GM23338 (cell line): ENCODE measurements around the gene CX3CL1. TPM values are rescaled to one million over a fixed set of nuclear protein-coding genes. Genes with fewer than 3 reads are reported as not detected.
A peak's percentile ranks its signal among the peaks of the same experiment; 100 is the strongest.

Experiments
- ATAC-seq: fragments of 200-7000 bp; cut with Tn5 transposase; 3 replicates; pipeline ENCODE4 v1.9.1; 2020
- DNase-seq: peaks from one replicate; pipeline ENCODE4 v3.0.0-alpha.2; 2015; ENCODE audit warnings: low spot score
- H2AFZ ChIP-seq: fragments of 200-600 bp; sonication (generic); 2 replicates; pipeline ENCODE4 v1.8.0; 2016; ENCODE audit warnings: antibody characterized with exemption, mild to moderate bottlenecking, moderate library complexity
- H3F3A ChIP-seq: fragments of 200-600 bp; sonication (generic); replicated peaks from 2 replicates; pipeline ENCODE4 v1.8.0; 2017; ENCODE audit warnings: antibody characterized with exemption, mixed run types, low read depth
- H3K27ac ChIP-seq: fragments of 200-600 bp; sonication (generic); 2 replicates; pipeline ENCODE4 v1.6.1; 2016; ENCODE audit warnings: low read depth
- H3K27me3 ChIP-seq: fragments of 200-600 bp; sonication (generic); 2 replicates; pipeline ENCODE4 v1.8.0; 2016; ENCODE audit warnings: mild to moderate bottlenecking, mixed run types, moderate library complexity; ENCODE audit not compliant: insufficient read depth
- H3K36me3 ChIP-seq: fragments of 200-600 bp; sonication (generic); 2 replicates; pipeline ENCODE4 v1.8.0; 2016; ENCODE audit warnings: mild to moderate bottlenecking; ENCODE audit not compliant: insufficient read depth
- H3K4me1 ChIP-seq: fragments of 200-600 bp; sonication (generic); 2 replicates; pipeline ENCODE4 v1.8.0; 2016; ENCODE audit warnings: mild to moderate bottlenecking, moderate library complexity; ENCODE audit not compliant: insufficient read depth
- H3K4me2 ChIP-seq: fragments of 200-600 bp; sonication (generic); 2 replicates; pipeline ENCODE4 v1.7.1; 2017; ENCODE audit warnings: mixed run types
- H3K4me3 ChIP-seq: fragments of 200-600 bp; sonication (generic); 2 replicates; pipeline ENCODE4 v1.6.1; 2016; ENCODE audit warnings: mixed run types
- H3K79me2 ChIP-seq: fragments of 200-600 bp; sonication (generic); replicated peaks from 2 replicates; pipeline ENCODE4 v1.8.0; 2017; ENCODE audit warnings: mild to moderate bottlenecking; ENCODE audit not compliant: insufficient read depth
- H3K9me2 ChIP-seq: fragments of 200-600 bp; sonication (generic); 2 replicates; pipeline ENCODE4 v1.8.0; 2017; ENCODE audit not compliant: insufficient read depth
- H4K20me1 ChIP-seq: fragments of 200-600 bp; sonication (generic); replicated peaks from 2 replicates; pipeline ENCODE4 v1.8.0; 2017; ENCODE audit warnings: mild to moderate bottlenecking; ENCODE audit not compliant: insufficient read depth
- H3K27ac Mint-ChIP-seq: 2 replicates; pipeline ENCODE4 v1.8.0; 2020; ENCODE audit warnings: inconsistent platforms, mild to moderate bottlenecking, moderate library complexity, mixed read lengths
- H3K27me3 Mint-ChIP-seq: 3 replicates; pipeline ENCODE4 v1.8.0; 2022; ENCODE audit warnings: low read depth, mild to moderate bottlenecking, moderate library complexity, mixed read lengths, inconsistent platforms; ENCODE audit not compliant: insufficient read depth, poor library complexity
- H3K36me3 Mint-ChIP-seq: 3 replicates; pipeline ENCODE4 v1.8.0; 2021; ENCODE audit warnings: low read depth, mild to moderate bottlenecking, inconsistent platforms, moderate library complexity, mixed read lengths
- H3K4me1 Mint-ChIP-seq: 3 replicates; pipeline ENCODE4 v1.8.0; 2020; ENCODE audit warnings: mild to moderate bottlenecking, inconsistent platforms, mixed read lengths
- H3K4me3 Mint-ChIP-seq: 3 replicates; pipeline ENCODE4 v1.8.0; 2021; ENCODE audit warnings: moderate library complexity, mild to moderate bottlenecking, inconsistent platforms, mixed read lengths
- H3K9me3 Mint-ChIP-seq: 3 replicates; pipeline ENCODE4 v1.8.0; 2020; ENCODE audit warnings: moderate library complexity, mild to moderate bottlenecking, inconsistent platforms, mixed read lengths
- CREB1 ChIP-seq: fragments of 250-450 bp; sonication (Bioruptor Pico); IDR thresholded peaks from 2 replicates; pipeline ENCODE4 v1.5.0; 2020; ENCODE audit warnings: low read depth, mild to moderate bottlenecking, moderate library complexity
- CTCF ChIP-seq, 2 experiments: fragments of 200-600 bp in 1 of 2; sonication (generic) in 1 of 2; conservative IDR thresholded peaks; 2 replicates each; pipeline versions ENCODE4 v1.5.1 to v1.6.1; 2016 to 2017; ENCODE audit warnings: antibody characterized with exemption in 2 of 2, low read depth in 2 of 2, mild to moderate bottlenecking in 2 of 2, moderate library complexity in 1 of 2
- POLR2AphosphoS5 ChIP-seq: IDR thresholded peaks from 2 replicates; pipeline ENCODE4 v1.6.1; 2016; ENCODE audit warnings: antibody characterized with exemption, low read depth
- REST ChIP-seq: IDR thresholded peaks from one replicate; pipeline ENCODE4 v1.6.1; 2018; ENCODE audit warnings: antibody characterized with exemption; ENCODE audit not compliant: unreplicated experiment
- ZNF462 ChIP-seq: fragments of 250-450 bp; sonication (Bioruptor Pico); IDR thresholded peaks from 2 replicates; pipeline ENCODE4 v1.5.0; 2020; ENCODE audit warnings: mild to moderate bottlenecking, moderate library complexity
- polyA plus RNA-seq: library from polyadenylated mRNA; unstranded; fragments of >200 nt; fragmentation: Nextera tagmentation; extraction: Ambion mirVana; gene quantifications from 2 replicates; pipeline ENCODE4 v1.2.1, GENCODE V29; 2016
- total RNA-seq: library from RNA; depleted of rRNA; stranded (reverse); fragments of >200 nt; shearing (Covaris generic); gene quantifications from 2 replicates; pipeline ENCODE4 v1.2.3, GENCODE V29; 2014

The CX3CL1 gene
- total and polyA plus RNA-seq, 2 experiments from 2014 or later, result 0.24 to 2.8 TPM

- no peak for TF ChIP-seq REST
Observed at GRCh38 chr16:57376313-57376818, 4.1 kb downstream of the CX3CL1 start (continued).

- ATAC-seq (peak; percentile 12; the same call in 2 of the 3 replicates), DNase-seq (peak; percentile 46)
- no peak overlapping the region for H3K4me3 Mint-ChIP-seq
- no peaks in the 10 kb centered on the region for H3K79me2 ChIP-seq
- no peaks in the 10 kb centered on the region for H3K27me3 ChIP-seq
- H2AFZ ChIP-seq, result no peak overlapping the region
- peaks cover 3% of the 10 kb centered on the region; the same call in 1 of the 2 replicates for H3K9me2 ChIP-seq
- H3K36me3 ChIP-seq, result no peaks in the 10 kb centered on the region
- no peaks in the 10 kb centered on the region for H4K20me1 ChIP-seq
- peaks cover 13% of the 10 kb centered on the region for H3K4me1 ChIP-seq
- H3K27me3 Mint-ChIP-seq, result peaks cover 14% of the 10 kb centered on the region
- TF ChIP-seq POLR2AphosphoS5 (no peak), CREB1 (no peak), REST (no peak), CTCF (conservative IDR thresholded peaks at IDR 0.05; ENCODE audit: low read depth in 2 of 2) (peak in 1 of 2 experiments; percentile 28; a peak in 2 of 4 replicates), ZNF462 (CRISPR knock-in tag) (no peak)
- no peak overlapping the region for H3K4me3 ChIP-seq
- no peak overlapping the region for H3K27ac ChIP-seq
- peaks cover 31% of the 10 kb centered on the region for H3K4me1 Mint-ChIP-seq
- H3K27ac Mint-ChIP-seq, result peak overlapping the region; percentile 1; the same call in 1 of the 2 replicates
- no peaks in the 10 kb centered on the region for H3K36me3 Mint-ChIP-seq
- H3K9me3 Mint-ChIP-seq, result no peaks in the 10 kb centered on the region
- no peaks in the 10 kb centered on the region for H3F3A ChIP-seq
- no peak overlapping the region for H3K4me2 ChIP-seq
Observed at GRCh38 chr16:57377080-57377841, 5.0 kb downstream of the CX3CL1 start.
